Thoracic aorta (tissue), 2 donors: Measurements from ENCODE around the gene ZC3HAV1. TPM values are rescaled to one million over a fixed set of nuclear protein-coding genes. Genes with fewer than 3 reads are reported as not detected.

Experiments used
- ATAC-seq: fragments of 150-250 bp; one replicate; pipeline ENCODE4 v1.8.0; 2017; ENCODE audit warnings: low read depth; ENCODE audit not compliant: insufficient number of reproducible peaks, low FRiP score
- DNase-seq: peaks from one replicate; pipeline ENCODE4 v3.0.0-alpha.2; 2020; ENCODE audit warnings: low spot score
- H3K27ac ChIP-seq, 2 donors: fragments of 200-600 bp; sonication (generic); 1 replicate in 1 of 2; 2 replicates in 1 of 2; pipeline ENCODE4 v1.5.1; 2016; ENCODE audit warnings: mild to moderate bottlenecking in 2 of 2, moderate library complexity in 2 of 2
- H3K27me3 ChIP-seq: fragments of 200-600 bp; sonication (generic); replicated peaks from 2 replicates; pipeline ENCODE4 v1.6.0; 2016; ENCODE audit warnings: mild to moderate bottlenecking; ENCODE audit not compliant: insufficient read depth
- H3K36me3 ChIP-seq: fragments of 200-600 bp; sonication (generic); one replicate; pipeline ENCODE4 v1.5.1; 2016
- H3K4me1 ChIP-seq, 2 donors: fragments of 200-600 bp; sonication (generic); 1 replicate in 1 of 2; 2 replicates in 1 of 2; pipeline versions ENCODE4 v1.5.1 to v1.6.0; 2016; ENCODE audit warnings: low read depth in 2 of 2, mild to moderate bottlenecking in 1 of 2; ENCODE audit not compliant: control insufficient read depth in 1 of 2
- H3K4me3 ChIP-seq: fragments of 200-600 bp; sonication (generic); 2 replicates; pipeline ENCODE4 v1.5.1; 2016; ENCODE audit warnings: mild to moderate bottlenecking
- H3K9me3 ChIP-seq: fragments of 200-600 bp; sonication (generic); 2 replicates; pipeline ENCODE4 v1.5.1; 2016
- total RNA-seq, 2 donors: library from RNA; depleted of rRNA; stranded (reverse); fragments of >200 nt; gene quantifications; one replicate each; pipeline versions ENCODE4 v1.1.0 to v1.2.3, GENCODE V29; 2016
- TF ChIP-seq, protein P1 (sequence below): fragments of 200-600 bp; sonication (generic); IDR thresholded peaks from one replicate; pipeline ENCODE4 v1.5.1; 2019; ENCODE audit warnings: antibody characterized with exemption

Gene ZC3HAV1
- total RNA-seq, 2 donors from 2014 or later = 32.5 to 47.6 TPM

DNA sequence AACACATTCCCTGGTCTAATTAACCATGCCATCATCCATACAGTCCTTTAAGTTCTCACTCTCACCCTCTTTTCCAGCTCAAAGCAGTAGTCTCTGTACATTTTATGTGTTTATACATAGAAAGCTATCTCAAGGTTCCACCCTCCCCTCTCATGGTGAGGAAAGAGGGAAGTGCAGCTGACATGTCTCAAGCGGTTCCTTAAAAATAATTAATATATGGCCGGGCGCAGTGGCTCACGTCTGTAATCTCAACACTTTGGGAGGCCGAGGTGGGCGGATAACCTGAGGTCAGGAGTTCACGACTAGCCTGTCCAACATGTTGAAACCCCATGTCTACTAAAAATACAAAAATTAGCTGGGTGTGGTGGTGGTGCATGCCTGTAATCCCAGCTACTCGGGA is 36.7 kb downstream of the ZC3HAV1 start:
- no peak for DNase-seq
- H3K36me3 ChIP-seq = peaks cover 32% of the 10 kb centered on the region
- no peak overlapping the region for H3K27ac ChIP-seq
- H3K4me1 ChIP-seq = peaks cover 0 to 3% of the 10 kb centered on the region in 2 donors
- no peaks in the 10 kb centered on the region for H3K9me3 ChIP-seq
- H3K27me3 ChIP-seq = no peaks in the 10 kb centered on the region
- H3K4me3 ChIP-seq = no peak overlapping the region
- ATAC-seq = no peak
- TF ChIP-seq, protein P1, sequence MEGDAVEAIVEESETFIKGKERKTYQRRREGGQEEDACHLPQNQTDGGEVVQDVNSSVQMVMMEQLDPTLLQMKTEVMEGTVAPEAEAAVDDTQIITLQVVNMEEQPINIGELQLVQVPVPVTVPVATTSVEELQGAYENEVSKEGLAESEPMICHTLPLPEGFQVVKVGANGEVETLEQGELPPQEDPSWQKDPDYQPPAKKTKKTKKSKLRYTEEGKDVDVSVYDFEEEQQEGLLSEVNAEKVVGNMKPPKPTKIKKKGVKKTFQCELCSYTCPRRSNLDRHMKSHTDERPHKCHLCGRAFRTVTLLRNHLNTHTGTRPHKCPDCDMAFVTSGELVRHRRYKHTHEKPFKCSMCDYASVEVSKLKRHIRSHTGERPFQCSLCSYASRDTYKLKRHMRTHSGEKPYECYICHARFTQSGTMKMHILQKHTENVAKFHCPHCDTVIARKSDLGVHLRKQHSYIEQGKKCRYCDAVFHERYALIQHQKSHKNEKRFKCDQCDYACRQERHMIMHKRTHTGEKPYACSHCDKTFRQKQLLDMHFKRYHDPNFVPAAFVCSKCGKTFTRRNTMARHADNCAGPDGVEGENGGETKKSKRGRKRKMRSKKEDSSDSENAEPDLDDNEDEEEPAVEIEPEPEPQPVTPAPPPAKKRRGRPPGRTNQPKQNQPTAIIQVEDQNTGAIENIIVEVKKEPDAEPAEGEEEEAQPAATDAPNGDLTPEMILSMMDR = no peak

DNA sequence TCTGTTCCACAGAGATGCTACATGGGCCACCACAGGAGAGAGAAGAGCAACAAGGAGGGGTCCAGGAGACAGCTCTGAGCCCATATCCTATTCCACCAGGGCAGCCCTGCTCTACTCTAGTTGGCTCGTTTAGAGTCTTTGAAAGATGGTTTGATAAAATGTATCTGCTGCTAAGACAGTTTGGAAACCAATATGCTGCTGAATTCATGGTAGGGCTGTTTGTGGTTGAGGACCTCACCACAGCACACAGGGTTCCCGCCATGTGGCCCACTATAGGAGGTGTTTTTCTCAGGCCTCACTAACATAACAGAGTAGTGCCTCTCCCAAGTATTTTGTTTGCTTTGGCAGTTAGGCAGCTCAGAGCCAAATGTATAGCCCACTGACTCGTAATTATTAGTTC is 37.8 kb downstream of the ZC3HAV1 start:
- peaks cover 26% of the 10 kb centered on the region for H3K36me3 ChIP-seq
- no peak for ATAC-seq
- DNase-seq = no peak
- H3K9me3 ChIP-seq = no peaks in the 10 kb centered on the region
- TF ChIP-seq, protein P1 = no peak
- H3K4me3 ChIP-seq = no peak overlapping the region
- H3K4me1 ChIP-seq = peaks cover 0 to 3% of the 10 kb centered on the region in 2 donors
- H3K27ac ChIP-seq = no peak overlapping the region
- H3K27me3 ChIP-seq = no peaks in the 10 kb centered on the region

DNA sequence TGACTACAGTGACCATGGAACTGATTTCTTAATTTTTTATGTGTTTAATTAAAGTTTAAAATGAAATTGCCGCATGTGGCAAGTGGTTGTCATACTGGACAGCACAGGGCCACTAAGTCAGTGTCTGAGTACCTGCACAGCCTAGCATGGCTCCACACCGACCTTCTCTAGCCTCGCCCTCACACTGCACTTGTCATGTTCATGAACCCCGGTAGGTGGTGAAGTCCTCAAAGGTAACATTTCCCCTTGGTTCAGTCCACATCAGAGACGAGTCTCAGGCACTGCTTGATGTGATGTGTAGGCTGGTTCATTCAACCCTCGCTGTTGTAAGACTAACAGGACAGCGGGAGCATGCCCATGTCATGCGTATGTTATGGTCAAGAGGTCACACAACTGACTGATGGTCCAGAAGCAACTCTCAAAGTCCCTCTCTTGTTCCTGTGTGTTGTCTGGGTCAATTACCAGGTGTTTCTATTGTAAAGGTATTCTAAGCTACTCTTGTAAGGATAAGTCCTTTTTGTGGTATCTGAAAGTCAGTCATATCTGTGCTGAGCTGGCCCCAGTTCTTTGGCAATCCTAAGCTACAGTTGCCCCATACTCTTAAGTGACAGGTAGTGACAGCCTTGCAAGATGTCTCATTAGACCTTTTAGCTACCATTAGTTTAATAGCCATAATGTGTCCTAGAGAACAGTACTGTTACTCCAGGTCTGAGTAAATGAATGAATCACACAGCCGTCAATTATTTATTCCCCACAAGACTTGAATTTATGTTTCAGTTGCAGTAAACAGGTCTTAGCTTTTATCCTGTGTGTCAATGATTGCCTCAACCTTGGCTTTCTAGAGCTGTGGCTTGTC is 40.7 kb downstream of the ZC3HAV1 start:
- Histone ChIP-seq H3K4me1 (no peaks in the 10 kb centered on the region), H3K36me3 (peaks cover 39% of the 10 kb centered on the region), H3K9me3 (no peaks in the 10 kb centered on the region), H3K4me3 (no peak overlapping the region), H3K27ac (no peak overlapping the region), H3K27me3 (no peaks in the 10 kb centered on the region)
- DNase-seq = no peak
- ATAC-seq = no peak
- TF ChIP-seq, protein P1 = no peak

DNA sequence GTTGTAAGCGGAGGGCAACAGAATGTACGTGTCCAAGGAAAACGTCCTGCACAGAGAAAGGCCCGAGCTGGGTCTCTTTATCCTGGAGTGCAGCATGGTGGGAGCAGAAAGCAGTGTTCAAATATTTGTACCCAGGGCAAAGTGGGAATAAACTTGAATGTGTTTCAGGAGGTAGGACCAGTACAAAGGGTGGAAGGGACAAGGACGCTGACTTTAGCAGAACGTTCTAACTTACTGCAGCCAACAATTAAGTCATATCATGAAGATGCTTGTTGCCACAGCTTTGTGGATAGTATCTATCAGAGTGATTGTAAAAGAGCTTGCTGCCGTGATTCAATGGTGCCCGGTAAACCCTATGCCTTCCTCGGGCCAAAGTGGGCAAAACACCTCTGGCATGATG is 43.2 kb downstream of the ZC3HAV1 start:
- H3K27me3 ChIP-seq = no peaks in the 10 kb centered on the region
- DNase-seq (no peak), ATAC-seq (no peak)
- H3K4me1 ChIP-seq = no peaks in the 10 kb centered on the region
- H3K9me3 ChIP-seq = no peaks in the 10 kb centered on the region
- peaks cover 22% of the 10 kb centered on the region for H3K36me3 ChIP-seq
- no peak overlapping the region for H3K27ac ChIP-seq
- H3K4me3 ChIP-seq = no peak overlapping the region
- TF ChIP-seq, protein P1 = no peak

DNA sequence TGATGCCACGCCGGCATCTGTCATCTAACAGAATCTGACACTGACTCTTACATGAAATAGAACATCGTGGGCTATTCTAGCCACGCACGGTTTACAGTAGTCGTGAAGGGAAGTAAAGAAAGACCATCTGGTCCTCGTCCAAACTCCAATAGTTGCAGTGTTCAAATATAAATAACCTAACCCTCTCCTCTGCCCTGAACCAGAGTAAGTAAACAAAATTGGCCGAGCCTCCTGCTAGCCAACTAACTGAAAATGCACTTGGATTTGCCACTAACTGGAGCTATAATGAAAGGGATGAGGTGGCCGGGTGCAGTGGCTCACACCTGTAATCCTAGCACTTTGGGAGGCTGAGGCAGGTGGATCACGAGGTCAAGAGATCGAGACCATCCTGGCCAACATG is 44.2 kb downstream of the ZC3HAV1 start:
- H3K27me3 ChIP-seq = no peaks in the 10 kb centered on the region
- ATAC-seq (no peak), DNase-seq (no peak)
- H3K27ac ChIP-seq = no peak overlapping the region
- H3K4me3 ChIP-seq = no peak overlapping the region
- no peaks in the 10 kb centered on the region for H3K9me3 ChIP-seq
- peaks cover 22% of the 10 kb centered on the region for H3K36me3 ChIP-seq
- H3K4me1 ChIP-seq = no peaks in the 10 kb centered on the region
- TF ChIP-seq, protein P1 = no peak
